Measurements from ENCODE around the gene OR10K1.
"Not testable (repeated sequence)": the region's sequence is repeated elsewhere in the genome, so short reads cannot be mapped to it uniquely, and the experiment has no call there.

OR10K1 gene

GRCh38 chr1:158461534-158461933, at the start of gene OR10K1:
Gene OR10K1 (plus strand): TSS chr1:158461834. CDS start chr1:158465562, 3,728 bp downstream.
- DNase-seq (ENCODE audit: low read depth) = no peak

GRCh38 chr1:158414651-158415345, 46.8 kb upstream of the OR10K1 start:
- no peak for DNase-seq (ENCODE audit: low read depth)

- DNase-seq (ENCODE audit: low read depth) = no peak
These were observed 44.0 kb upstream of the OR10K1 start for GRCh38 chr1:158417586-158417985.

- DNase-seq (ENCODE audit: low read depth) = no peak
These were observed 39.4 kb upstream of the OR10K1 start for GRCh38 chr1:158422212-158422611.

- DNase-seq (ENCODE audit: low read depth) = no peak
These were observed 36.6 kb upstream of the OR10K1 start for GRCh38 chr1:158425027-158425426.

GRCh38 chr1:158426137-158426536, 35.5 kb upstream of the OR10K1 start, which contains the start of gene OR10K2:
Gene OR10K2 (minus strand): TSS chr1:158426237. CDS start chr1:158420866, 5,371 bp downstream.
- no peak for DNase-seq (ENCODE audit: low read depth)

GRCh38 chr1:158430163-158430562, 31.5 kb upstream of the OR10K1 start:
- DNase-seq (ENCODE audit: low read depth) = not testable (repeated sequence)

GRCh38 chr1:158434741-158435140, 26.9 kb upstream of the OR10K1 start:
- no peak for DNase-seq (ENCODE audit: low read depth)

- no peak for DNase-seq (ENCODE audit: low read depth)
These were observed 16.3 kb upstream of the OR10K1 start for GRCh38 chr1:158445376-158445775.

GRCh38 chr1:158454537-158454936, 7.1 kb upstream of the OR10K1 start:
- DNase-seq (ENCODE audit: low read depth) = no peak

- DNase-seq (ENCODE audit: low read depth) = no peak
These were observed 4.4 kb upstream of the OR10K1 start for GRCh38 chr1:158457246-158457645.

GRCh38 chr1:158458263-158458662, 3.4 kb upstream of the OR10K1 start:
- no peak for DNase-seq (ENCODE audit: low read depth)

GRCh38 chr1:158471920-158472319, 10.3 kb downstream of the OR10K1 start, which contains the start of gene OR10R2:
Gene OR10R2 (plus strand): TSS chr1:158472220. CDS start chr1:158472326, 106 bp downstream.
- DNase-seq (ENCODE audit: low read depth) = no peak

- DNase-seq (ENCODE audit: low read depth) = no peak
These were observed 23.8 kb downstream of the OR10K1 start for GRCh38 chr1:158485455-158485854.

- DNase-seq (ENCODE audit: low read depth) = no peak
These were observed 29.7 kb downstream of the OR10K1 start for GRCh38 chr1:158491316-158491715.

- no peak for DNase-seq (ENCODE audit: low read depth)
These were observed 31.4 kb downstream of the OR10K1 start for GRCh38 chr1:158493054-158493453.

GRCh38 chr1:158494796-158495195, 33.2 kb downstream of the OR10K1 start:
- no peak for DNase-seq (ENCODE audit: low read depth)

GRCh38 chr1:158496374-158496773, 34.7 kb downstream of the OR10K1 start:
- DNase-seq (ENCODE audit: low read depth) = no peak

GRCh38 chr1:158506369-158506987, 44.8 kb downstream of the OR10K1 start:
- no peak for DNase-seq (ENCODE audit: low read depth)

- DNase-seq (ENCODE audit: low read depth) = no peak
These were observed 45.9 kb downstream of the OR10K1 start for GRCh38 chr1:158507511-158507910.

- no peak for DNase-seq (ENCODE audit: low read depth)
These were observed 48.0 kb downstream of the OR10K1 start for GRCh38 chr1:158509471-158510156.

GRCh38 chr1:158516966-158517365, 55.3 kb downstream of the OR10K1 start:
- DNase-seq (ENCODE audit: low read depth) = no peak
